Heart left ventricle (tissue), 16 donors: ENCODE data around the gene MDK. TPM values are rescaled to one million over a fixed set of nuclear protein-coding genes. Genes with fewer than 3 reads are reported as not detected.
A peak's percentile ranks its signal among the peaks of the same experiment; 100 is the strongest.

Source experiments
- ATAC-seq, 4 donors: fragments of 200-7000 bp; cut with Tn5 transposase; one replicate each; pipeline ENCODE4 v1.9.1; 2020 to 2022; ENCODE audit warnings: moderate library complexity in 4 of 4, mild to moderate bottlenecking in 3 of 4, moderate number of reproducible peaks in 1 of 4
- DNase-seq, 5 donors: peaks; one replicate each; pipeline ENCODE4 v3.0.0-alpha.2; 2020
- H3K27ac ChIP-seq, 12 donors: fragments of 200-600 bp; sonication (generic) in 4 of 12; one replicate each; pipeline versions ENCODE4 v1.5.0 to v1.8.0; 2016 to 2022; ENCODE audit warnings: mild to moderate bottlenecking in 2 of 12
- H3K27me3 ChIP-seq, 9 donors: fragments of 200-600 bp; sonication (generic) in 2 of 9; one replicate each; pipeline versions ENCODE4 v1.5.1 to v1.8.0; 2016 to 2022; ENCODE audit warnings: mild to moderate bottlenecking in 3 of 9
- H3K36me3 ChIP-seq, 9 donors: fragments of 200-600 bp; sonication (generic) in 2 of 9; one replicate each; pipeline versions ENCODE4 v1.5.0 to v1.8.0; 2018 to 2022; ENCODE audit warnings: mild to moderate bottlenecking in 2 of 9
- H3K4me1 ChIP-seq, 12 donors: fragments of 200-600 bp; sonication (generic) in 4 of 12; one replicate each; pipeline versions ENCODE4 v1.5.0 to v1.8.0; 2016 to 2022; ENCODE audit warnings: mild to moderate bottlenecking in 3 of 12
- H3K4me3 ChIP-seq, 12 donors: fragments of 200-600 bp; sonication (generic) in 4 of 12; one replicate each; pipeline versions ENCODE4 v1.5.0 to v1.8.0; 2017 to 2022; ENCODE audit warnings: mild to moderate bottlenecking in 9 of 12, moderate library complexity in 4 of 12
- H3K9me3 ChIP-seq, 12 donors: fragments of 200-600 bp; sonication (generic) in 4 of 12; one replicate each; pipeline versions ENCODE4 v1.5.0 to v1.8.0; 2016 to 2022; ENCODE audit warnings: mild to moderate bottlenecking in 1 of 12
- CTCF ChIP-seq, 12 donors: fragments of 200-600 bp; sonication (generic) in 4 of 12; IDR thresholded peaks; one replicate each; pipeline versions ENCODE4 v1.5.0 to v1.8.0; 2018 to 2022; ENCODE audit warnings: antibody characterized with exemption in 12 of 12, mild to moderate bottlenecking in 5 of 12
- POLR2A ChIP-seq, 2 donors: fragments of 450-650 bp; IDR thresholded peaks; one replicate each; pipeline ENCODE4 v1.6.1; 2017; ENCODE audit warnings: antibody characterized with exemption in 2 of 2, mild to moderate bottlenecking in 2 of 2, moderate library complexity in 2 of 2
- WGBS, 4 donors: extraction: QIAGEN DNeasy Blood & Tissue Kit in 2 of 4; methylation state at CpG; one replicate each; pipeline versions ENCODE4 v1.1.5 to v1.1.7; 2013 to 2018; 5-methylcytosine and 5-hydroxymethylcytosine counted together
- intact Hi-C, 10 donors: fragments of 100-400 bp; cut with DNase I; formaldehyde crosslinking; loops; one replicate each; pipeline versions ENCODE4 v1.11.1 to v1.14.2; 2022
- polyA plus RNA-seq, 2 donors: library from polyadenylated mRNA; stranded (reverse); fragments of 200-250 nt; gene quantifications; one replicate each; pipeline ENCODE4 v1.2.3, GENCODE V29; 2013
- total RNA-seq, 9 donors: library from RNA; depleted of rRNA in 2 of 9; stranded (reverse); fragments of >200 nt in 2 of 9; fragmentation: NEBNext Ultra II Directional in 3 of 9; extraction: Animal tissue kit (Norgen Biotek cat#: 25700) in 3 of 9; gene quantifications; one replicate each; pipeline versions ENCODE4 v1.1.0 to v1.2.4, GENCODE V29; 2016 to 2023
- donor health status: ischemic (EF 13 %, LVEDD 7.1; RV severe dilation, severe dysfunction).
- donor health status: healthy with polysubstance abuse.
- donor health status: DM: no; HTN: yes; CAD: no.
- donor health status: DM: no; HTN: no; CAD: no.
- donor health status: ischemic (EF 25% LVEDD 6.9; RV normal size, moderate dysfunction).
- donor health status: ischemic (EF 25% LVEDD 5.7; RV mildly dilated, moderate dysfunction).
- donor health status: healthy.
- donor health status: DM: yes; HTN: yes; CAD: no.
- donor health status: ischemic (EF 35%, LVEDD 5.7; RV mildly dilated, moderate dysfunction).
- donor health status: nonischemic (EF 11% LVEDD 7.7; RV severe dilation, severe dysfunction).
- donor health status: DM: yes; HTN: yes; CAD: no.
- donor health status: PGD.
- donor health status: ischemic (EF 29% LVEDD 5.4; RV normal size, mild dysfunction).
- donor health status: nonischemic (EF 23%, LVEDD 6.1; RV moderate dilation, normal function).

MDK gene
- total and polyA plus RNA-seq, 11 donors = 1.9 to 26.5 (median 5.4) TPM

- H3K4me1 ChIP-seq = peaks cover 0 to 53% (median 28%) of the 10 kb centered on the region in 12 donors
- H3K9me3 ChIP-seq = no peaks in the 10 kb centered on the region
- intact Hi-C loops = loop anchor here in 8 of 10 donors (2.0 to 10.0 kb wide), 5 partner anchors 136 to 226 kb away; partner anchors contain the start of genes ATG13 (in 4 of the 8) and HARBI1 (in 4 of the 8)
- DNase-seq = no peak
- H3K27me3 ChIP-seq = peaks cover 11 to 60% (median 27%) of the 10 kb centered on the region in 9 donors
- H3K36me3 ChIP-seq = peaks cover 0 to 4% (median 0%) of the 10 kb centered on the region in 9 donors
- peak overlapping the region in 10 of 12 donors; percentile 10 to 55 (median 49) for H3K4me3 ChIP-seq
- no peak for ATAC-seq
- TF ChIP-seq CTCF (IDR thresholded peaks at IDR 0.05) = no peak
- TF ChIP-seq POLR2A (IDR thresholded peaks at IDR 0.05) = no peak
- no peak overlapping the region for H3K27ac ChIP-seq
- WGBS, 4 donors = 0 to 8% (median 2%) methylated on average over 6 to 31 of the region's 31 CpGs
Observed at GRCh38 chr11:46391186-46391577, 9.7 kb downstream of the MDK start.

- Histone ChIP-seq H3K4me1 (peaks cover 0 to 53% (median 28%) of the 10 kb centered on the region in 12 donors), H3K9me3 (no peaks in the 10 kb centered on the region), H3K36me3 (peaks cover 0 to 8% (median 4%) of the 10 kb centered on the region in 9 donors), H3K4me3 (peak within 1 kb of the TSS; percentile 7 to 55 (median 44)), H3K27ac (no peak within 1 kb of the TSS), H3K27me3 (peaks cover 11 to 58% (median 27%) of the 10 kb centered on the region in 9 donors)
- 0 to 5% (median 1%) methylated on average over 13 to 123 of the region's 123 CpGs for WGBS, 4 donors
- peak in 1 of 4 donors; percentile 11 for ATAC-seq
- intact Hi-C loops = loop anchor here in 9 of 10 donors (2.0 to 10.0 kb wide), 6 partner anchors 136 to 226 kb away; partner anchors contain the start of genes ATG13 (in 4 of the 9) and HARBI1 (in 4 of the 9)
- no peak for TF ChIP-seq POLR2A (IDR thresholded peaks at IDR 0.05)
- peak in 7 of 12 donors; percentile 10 to 41 (median 30) for TF ChIP-seq CTCF (IDR thresholded peaks at IDR 0.05)
- no peak for DNase-seq
Observed at GRCh38 chr11:46391578-46392420, 10.3 kb downstream of the MDK start, which contains the start of gene CHRM4. TSS of gene CHRM4 (minus strand) at chr11:46391776. CDS start at chr11:46386557, 5,219 bp downstream.

DNA sequence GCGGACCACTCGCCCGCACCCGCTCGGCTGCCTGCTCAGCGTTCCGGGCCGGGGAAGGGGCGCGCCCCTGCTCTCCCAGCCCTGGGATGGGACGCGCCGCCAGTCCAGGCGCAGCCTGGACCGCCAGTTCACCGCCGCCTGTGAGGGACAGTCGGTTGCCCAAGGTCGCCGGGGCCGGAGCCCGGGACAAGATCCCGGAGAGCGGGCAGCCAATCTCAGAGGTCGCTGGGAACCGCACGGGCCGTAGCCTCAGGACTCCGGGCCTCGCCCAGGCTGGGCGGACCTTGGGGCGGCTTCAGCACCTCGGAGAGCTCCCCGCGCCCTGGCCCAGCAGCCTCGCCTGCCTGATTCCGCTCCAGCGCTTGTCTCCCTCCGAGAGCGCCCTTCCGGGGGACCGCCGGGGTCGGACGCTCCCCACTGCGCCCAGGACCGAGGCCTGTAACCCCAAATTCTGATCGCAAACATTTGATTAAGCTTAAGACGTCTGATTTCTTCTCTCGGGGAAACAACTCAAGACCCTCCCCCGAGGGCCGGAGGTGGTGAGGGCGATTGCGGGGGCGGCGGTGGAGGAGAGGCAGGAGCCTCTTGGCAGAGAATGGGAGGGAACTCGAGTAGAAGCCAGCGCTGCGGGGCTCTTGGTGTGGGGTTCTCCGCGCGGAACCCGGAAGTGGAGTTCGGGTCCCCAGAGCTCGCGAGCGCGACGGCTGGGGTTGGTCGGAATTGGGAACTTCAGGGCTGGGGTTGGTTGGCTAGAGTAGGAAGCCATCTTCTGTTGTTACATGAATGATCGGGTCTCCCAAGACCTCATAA is 11.2 kb downstream of the MDK start:
- no peak for TF ChIP-seq POLR2A (IDR thresholded peaks at IDR 0.05)
- no peak for TF ChIP-seq CTCF (IDR thresholded peaks at IDR 0.05)
- H3K4me3 ChIP-seq = peak overlapping the region; percentile 7 to 55 (median 44)
- peak; percentile 90 to 92 (median 90) for ATAC-seq
- peaks cover 0 to 51% (median 28%) of the 10 kb centered on the region in 12 donors for H3K4me1 ChIP-seq
- no peaks in the 10 kb centered on the region for H3K9me3 ChIP-seq
- intact Hi-C loops = loop anchor here in 8 of 10 donors (2.0 to 10.0 kb wide), 5 partner anchors 135 to 225 kb away; partner anchors contain the start of genes ATG13 (in 4 of the 8) and HARBI1 (in 4 of the 8)
- H3K27ac ChIP-seq = no peak overlapping the region
- peaks cover 0 to 16% (median 12%) of the 10 kb centered on the region in 9 donors for H3K36me3 ChIP-seq
- DNase-seq = peak; percentile 83 to 93 (median 90)
- WGBS, 4 donors = 1 to 3% (median 2%) methylated on average over 37 to 71 of the region's 71 CpGs
- H3K27me3 ChIP-seq = peaks cover 11 to 51% (median 27%) of the 10 kb centered on the region in 9 donors
